HCT116 (cell line): ENCODE results near the gene ANKRD10. TPM values are rescaled to one million over a fixed set of nuclear protein-coding genes. Genes with fewer than 3 reads are reported as not detected.

Source experiments
- ATAC-seq: fragments of 200-7000 bp; cut with Tn5 transposase; 2 replicates; pipeline ENCODE4 v1.9.1; 2020; ENCODE audit warnings: mild to moderate bottlenecking, moderate library complexity
- BruUV-seq: library from RNA; stranded (reverse); fragments of 400-500 nt; replicated peaks from 2 replicates; lab custom pipeline; 2021; lab: Mats Ljungman, UMichigan
- CTCF ChIA-PET: fragments of 300-600 bp; sonication (Branson Sonifier 250); formaldehyde crosslinking; loops from one replicate; lab custom pipeline; 2021; ENCODE audit warnings: antibody characterized with exemption; lab: Charles Lee
- POLR2A ChIA-PET: fragments of 300-600, 350-600 bp; sonication (Branson Sonifier 250); formaldehyde crosslinking; loops from one replicate; lab custom pipeline; 2021; ENCODE audit warnings: antibody characterized with exemption; lab: Charles Lee
- RAD21 ChIA-PET, 2 experiments: fragments of 300-600 bp; sonication (Branson Sonifier 250); formaldehyde crosslinking; loops; one replicate each; lab custom pipeline; 2023; ENCODE audit warnings: low total read pairs in 2 of 2; ENCODE audit not compliant: uncharacterized antibody in 2 of 2, unreplicated experiment in 2 of 2, low non-redundant PET in 1 of 2; lab: Charles Lee
- DNase-seq: peaks from one replicate; pipeline ENCODE4 v3.0.0-alpha.2; 2010; ENCODE audit warnings: low read depth, low spot score
- H2AFZ ChIP-seq: fragments of 200-600 bp; shearing (Covaris generic), sonication (generic); 2 replicates; pipeline ENCODE4 v1.6.1; 2017; ENCODE audit warnings: low read depth, mixed run types, mixed read lengths, antibody characterized with exemption, low read length; ENCODE audit not compliant: poor library complexity, severe bottlenecking
- H3K27ac ChIP-seq: 2 replicates; pipeline ENCODE4 v1.5.1; 2012; ENCODE audit warnings: low read depth, low read length
- H3K27me3 ChIP-seq: fragments of 200-600 bp; sonication (generic); 2 replicates; pipeline ENCODE4 v1.6.1; 2016; ENCODE audit warnings: mixed run types, low read length, mixed read lengths; ENCODE audit not compliant: insufficient read depth
- H3K36me3 ChIP-seq, 2 experiments: fragments of 200-500 bp in 1 of 2; fragments of 200-600 bp in 1 of 2; sonication (Bioruptor generic) in 1 of 2; sonication (generic) in 1 of 2; 2 replicates each; pipeline versions ENCODE4 v1.5.1 to v1.6.1; 2014 to 2016; ENCODE audit warnings: low read length in 2 of 2, inconsistent platforms in 1 of 2, mixed read lengths in 1 of 2, mixed run types in 1 of 2; ENCODE audit not compliant: insufficient read depth in 2 of 2, control insufficient read depth in 1 of 2
- H3K4me1 ChIP-seq, 2 experiments: fragments of 200-600 bp in 1 of 2; sonication (generic) in 1 of 2; 2 replicates each; pipeline versions ENCODE4 v1.5.1 to v1.6.1; 2012 to 2017; ENCODE audit warnings: low read length in 2 of 2, inconsistent platforms in 1 of 2, mild to moderate bottlenecking in 1 of 2, mixed read lengths in 1 of 2, mixed run types in 1 of 2, moderate library complexity in 1 of 2; ENCODE audit not compliant: insufficient read depth in 2 of 2, control insufficient read depth in 1 of 2
- H3K4me2 ChIP-seq: fragments of 200-600 bp; sonication (generic); 2 replicates; pipeline ENCODE4 v1.6.1; 2017; ENCODE audit warnings: mixed run types, low read length, mixed read lengths
- H3K4me3 ChIP-seq, 2 experiments: fragments of 200-600 bp in 1 of 2; sonication (generic) in 1 of 2; replicated peaks in 1 of 2; 2 replicates each; pipeline ENCODE4 v1.5.1; 2011 to 2016; ENCODE audit warnings: low read length in 2 of 2, control low read depth in 1 of 2, low read depth in 1 of 2, mild to moderate bottlenecking in 1 of 2, mixed read lengths in 1 of 2, mixed run types in 1 of 2
- H3K79me2 ChIP-seq: fragments of 200-600 bp; sonication (generic); 2 replicates; pipeline ENCODE4 v1.6.1; 2017; ENCODE audit warnings: mild to moderate bottlenecking, mixed run types, low read length, moderate library complexity, mixed read lengths; ENCODE audit not compliant: insufficient read depth
- H3K9ac ChIP-seq: fragments of 200-600 bp; sonication (generic); 2 replicates; pipeline ENCODE4 v1.6.1; 2016; ENCODE audit warnings: low read length, mixed read lengths
- H3K9me2 ChIP-seq: fragments of 200-600 bp; sonication (generic), shearing (Covaris generic); 2 replicates; pipeline ENCODE4 v1.6.1; 2017; ENCODE audit warnings: mixed run types, mild to moderate bottlenecking, moderate library complexity; ENCODE audit not compliant: insufficient read depth
- H3K9me3 ChIP-seq, 2 experiments: fragments of 200-500 bp in 1 of 2; fragments of 200-600 bp in 1 of 2; sonication (Bioruptor generic) in 1 of 2; sonication (generic) in 1 of 2; 2 replicates each; pipeline ENCODE4 v1.6.1; 2014 to 2017; ENCODE audit warnings: low read length in 2 of 2, mixed read lengths in 2 of 2, inconsistent platforms in 1 of 2, low read depth in 1 of 2, mild to moderate bottlenecking in 1 of 2, mixed run types in 1 of 2, moderate library complexity in 1 of 2; ENCODE audit not compliant: control insufficient read depth in 1 of 2, insufficient read depth in 1 of 2
- H4K20me1 ChIP-seq: fragments of 200-600 bp; sonication (generic), shearing (Covaris generic); 2 replicates; pipeline ENCODE4 v1.6.1; 2017; ENCODE audit warnings: mixed run types, mild to moderate bottlenecking, moderate library complexity; ENCODE audit not compliant: insufficient read depth
- ATF3 ChIP-seq: IDR thresholded peaks from 2 replicates; pipeline ENCODE4 v1.6.1; 2012
- CBX3 ChIP-seq: IDR thresholded peaks from 2 replicates; pipeline ENCODE4 v1.6.1; 2012; ENCODE audit warnings: low read depth
- CEBPB ChIP-seq: IDR thresholded peaks from 2 replicates; pipeline ENCODE4 v1.6.1; 2012; ENCODE audit warnings: low read depth
- CTCF ChIP-seq, 3 experiments: fragments of 200-600 bp in 1 of 3; sonication (generic) in 1 of 3; IDR thresholded peaks in 2 of 3; conservative IDR thresholded peaks in 1 of 3; 2 replicates each; pipeline ENCODE4 v1.5.1; 2012 to 2017; ENCODE audit warnings: low read depth in 2 of 3, low read length in 2 of 3, antibody characterized with exemption in 1 of 3, borderline replicate concordance in 1 of 3, control low read depth in 1 of 3, mild to moderate bottlenecking in 1 of 3, mixed read lengths in 1 of 3, mixed run types in 1 of 3, moderate library complexity in 1 of 3; ENCODE audit not compliant: insufficient read depth in 1 of 3
- EGR1 ChIP-seq: IDR thresholded peaks from 2 replicates; pipeline ENCODE4 v1.6.1; 2012; ENCODE audit warnings: low read depth
- JUND ChIP-seq: IDR thresholded peaks from 2 replicates; pipeline ENCODE4 v1.6.1; 2012
- MAX ChIP-seq: IDR thresholded peaks from 2 replicates; pipeline ENCODE4 v1.6.1; 2012
- RAD21 ChIP-seq: IDR thresholded peaks from 2 replicates; pipeline ENCODE4 v1.6.1; 2012; ENCODE audit warnings: low read depth, mild to moderate bottlenecking
- REST ChIP-seq: IDR thresholded peaks from 2 replicates; pipeline ENCODE4 v1.6.1; 2012; ENCODE audit warnings: low read depth
- SP1 ChIP-seq: IDR thresholded peaks from 2 replicates; pipeline ENCODE4 v1.6.1; 2012; ENCODE audit warnings: low read depth
- YY1 ChIP-seq: IDR thresholded peaks from 2 replicates; pipeline ENCODE4 v1.6.1; 2011; ENCODE audit warnings: low read length, low read depth, moderate library complexity, mild to moderate bottlenecking; ENCODE audit not compliant: insufficient replicate concordance; ENCODE audit errors: extremely low read depth
- ZBTB33 ChIP-seq: IDR thresholded peaks from 2 replicates; pipeline ENCODE4 v1.6.1; 2011; ENCODE audit warnings: mild to moderate bottlenecking, low read length, moderate library complexity; ENCODE audit not compliant: insufficient replicate concordance; ENCODE audit errors: extremely low read depth
- ZFX ChIP-seq: fragments of 450-650 bp; IDR thresholded peaks from 2 replicates; pipeline ENCODE4 v1.6.1; 2017
- ZNF274 ChIP-seq: fragments of 200-500 bp; sonication (Bioruptor generic); IDR thresholded peaks from 2 replicates; pipeline ENCODE4 v1.6.1; 2014; ENCODE audit warnings: mild to moderate bottlenecking, low read depth, low read length, inconsistent platforms
- intact Hi-C: fragments of 100-400 bp; cut with micrococcal nuclease; formaldehyde crosslinking; loops from 2 replicates; pipeline ENCODE4 v1.10.0; 2022
- total RNA-seq: library from RNA; stranded (reverse); gene quantifications from one replicate; pipeline ENCODE4 v1.2.1, GENCODE V29; 2021; ENCODE audit not compliant: unreplicated experiment

ANKRD10 gene
- total RNA-seq, 1 experiment from 2014 or later: 173 TPM

GRCh38 chr13:110921695-110922094, 6.8 kb upstream of the ANKRD10 start:
- H2AFZ ChIP-seq: no peak overlapping the region
- no peaks in the 10 kb centered on the region for H3K9me3 ChIP-seq
- no peak overlapping the region for H3K9ac ChIP-seq
- RAD21 ChIA-PET: no interaction called here
- no peak for DNase-seq
- intact Hi-C loops: no loop called here
- no peaks in the 10 kb centered on the region for H4K20me1 ChIP-seq
- no peaks in the 10 kb centered on the region for H3K27me3 ChIP-seq
- no peak for ATAC-seq
- CTCF ChIA-PET: no interaction called here
- POLR2A ChIA-PET: no interaction called here
- H3K36me3 ChIP-seq: no peaks in the 10 kb centered on the region
- no peak overlapping the region for H3K4me2 ChIP-seq
- BruUV-seq: no TSS peak
- peaks cover 4 to 13% of the 10 kb centered on the region in 2 experiments for H3K4me1 ChIP-seq
- H3K79me2 ChIP-seq: no peaks in the 10 kb centered on the region
- no peak for TF ChIP-seq RAD21
- TF ChIP-seq MAX: no peak
- no peak for TF ChIP-seq CTCF (IDR thresholded peaks at IDR 0.05 in 2 of 3, conservative IDR thresholded peaks at IDR 0.05 in 1 of 3; ENCODE audit: borderline replicate concordance in 1 of 3, insufficient read depth in 1 of 3, low read depth in 2 of 3, low read length in 2 of 3)
- TF ChIP-seq REST: no peak
- TF ChIP-seq ZNF274: no peak
- no peak for TF ChIP-seq CEBPB
- no peak for TF ChIP-seq CBX3
- no peak for TF ChIP-seq ZBTB33
- no peak for TF ChIP-seq EGR1
- TF ChIP-seq ATF3: no peak
- TF ChIP-seq ZFX: no peak
- TF ChIP-seq YY1: no peak
- TF ChIP-seq SP1: no peak
- TF ChIP-seq JUND: no peak
- TF ChIP-seq, all 23 proteins: peak for 0
- no peak overlapping the region for H3K4me3 ChIP-seq
- no peak overlapping the region for H3K27ac ChIP-seq
- H3K9me2 ChIP-seq: no peaks in the 10 kb centered on the region
